Measurements from ENCODE around the gene ART5. TPM values are rescaled to one million over a fixed set of nuclear protein-coding genes. Genes with fewer than 3 reads are reported as not detected.

Gene ART5
- total RNA-seq, 2 experiments from 2014 or later = not detected

DNA sequence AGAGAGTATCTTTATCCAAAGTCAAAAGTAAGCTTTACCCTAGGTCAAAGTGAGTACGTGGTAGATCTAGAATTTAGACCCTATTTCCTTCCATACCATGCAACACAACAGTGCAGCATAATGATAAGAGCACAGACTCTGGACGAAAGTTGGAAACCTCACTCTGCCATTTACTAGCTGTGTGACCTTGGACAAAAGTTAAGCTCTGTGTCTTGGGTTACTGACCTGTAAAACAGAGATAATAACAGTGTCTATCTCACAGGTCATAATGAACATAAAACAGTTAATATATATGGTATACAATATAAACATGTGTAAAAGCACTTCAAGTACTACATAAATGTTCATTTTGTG is 43.0 kb upstream of the ART5 start:
- peaks cover 90% of the 10 kb centered on the region for H3K36me3 ChIP-seq (ENCODE audit: insufficient read depth, low read length)
- ChIA-PET CTCF (ENCODE audit: unreplicated experiment) (no interaction called here), POLR2A (interaction anchor here (0.8 kb wide), 1 partner anchor 10 kb away, joined by 4 read pairs; no protein-coding TSS in a partner anchor)
- intact Hi-C loops (cut with micrococcal nuclease; ENCODE audit: unreplicated experiment) = loop anchor here (5.0 kb wide), 1 partner anchor 33 kb away; no protein-coding TSS in a partner anchor
- H3K4me2 ChIP-seq (ENCODE audit: low read length) = no peak overlapping the region
- H4K20me1 ChIP-seq (ENCODE audit: insufficient read depth, low read length) = no peaks in the 10 kb centered on the region
- H3K27ac ChIP-seq (ENCODE audit: low read depth, low read length, poor library complexity, severe bottlenecking) = no peak overlapping the region
- H2AFZ ChIP-seq (ENCODE audit: low read length) = no peak overlapping the region
- no peaks in the 10 kb centered on the region for H3K9me2 ChIP-seq (ENCODE audit: insufficient read depth, low read length)
- H3K4me1 ChIP-seq (ENCODE audit: insufficient read depth, low read length, poor library complexity, severe bottlenecking) = no peaks in the 10 kb centered on the region
- H3K4me3 ChIP-seq (ENCODE audit: low read depth, low read length, poor library complexity, severe bottlenecking) = no peak overlapping the region
- no TSS peak for BruUV-seq (replicated peaks)
- no peaks in the 10 kb centered on the region for H3K9me3 ChIP-seq (ENCODE audit: low read length)
- DNase-seq (ENCODE audit: low spot score) = no peak
- no peak for TF ChIP-seq EZH2phosphoT487 (IDR thresholded peaks at IDR 0.05; ENCODE audit: borderline replicate concordance, low read depth, low read length)
- TF ChIP-seq, protein P1, sequence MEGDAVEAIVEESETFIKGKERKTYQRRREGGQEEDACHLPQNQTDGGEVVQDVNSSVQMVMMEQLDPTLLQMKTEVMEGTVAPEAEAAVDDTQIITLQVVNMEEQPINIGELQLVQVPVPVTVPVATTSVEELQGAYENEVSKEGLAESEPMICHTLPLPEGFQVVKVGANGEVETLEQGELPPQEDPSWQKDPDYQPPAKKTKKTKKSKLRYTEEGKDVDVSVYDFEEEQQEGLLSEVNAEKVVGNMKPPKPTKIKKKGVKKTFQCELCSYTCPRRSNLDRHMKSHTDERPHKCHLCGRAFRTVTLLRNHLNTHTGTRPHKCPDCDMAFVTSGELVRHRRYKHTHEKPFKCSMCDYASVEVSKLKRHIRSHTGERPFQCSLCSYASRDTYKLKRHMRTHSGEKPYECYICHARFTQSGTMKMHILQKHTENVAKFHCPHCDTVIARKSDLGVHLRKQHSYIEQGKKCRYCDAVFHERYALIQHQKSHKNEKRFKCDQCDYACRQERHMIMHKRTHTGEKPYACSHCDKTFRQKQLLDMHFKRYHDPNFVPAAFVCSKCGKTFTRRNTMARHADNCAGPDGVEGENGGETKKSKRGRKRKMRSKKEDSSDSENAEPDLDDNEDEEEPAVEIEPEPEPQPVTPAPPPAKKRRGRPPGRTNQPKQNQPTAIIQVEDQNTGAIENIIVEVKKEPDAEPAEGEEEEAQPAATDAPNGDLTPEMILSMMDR (conservative IDR thresholded peaks at IDR 0.05; ENCODE audit: low read length) = no peak
- H3K79me2 ChIP-seq (ENCODE audit: insufficient read depth, low read depth, low read length) = no peaks in the 10 kb centered on the region

GRCh38 chr11:3684129-3684818 is 42.5 kb upstream of the ART5 start:
- CTCF ChIA-PET (ENCODE audit: unreplicated experiment) = no interaction called here
- DNase-seq (ENCODE audit: low spot score) = no peak
- POLR2A ChIA-PET = interaction anchor here (0.8 kb wide), 1 partner anchor 9 kb away, joined by 4 read pairs; no protein-coding TSS in a partner anchor
- Histone ChIP-seq H3K4me3 (ENCODE audit: low read depth, low read length, poor library complexity, severe bottlenecking) (no peak overlapping the region), H3K79me2 (ENCODE audit: insufficient read depth, low read depth, low read length) (no peaks in the 10 kb centered on the region), H3K27ac (ENCODE audit: low read depth, low read length, poor library complexity, severe bottlenecking) (no peak overlapping the region), H3K9me3 (ENCODE audit: low read length) (no peaks in the 10 kb centered on the region), H3K4me2 (ENCODE audit: low read length) (no peak overlapping the region), H3K36me3 (ENCODE audit: insufficient read depth, low read length) (peaks cover 91% of the 10 kb centered on the region), H2AFZ (ENCODE audit: low read length) (no peak overlapping the region), H4K20me1 (ENCODE audit: insufficient read depth, low read length) (no peaks in the 10 kb centered on the region), H3K9me2 (ENCODE audit: insufficient read depth, low read length) (no peaks in the 10 kb centered on the region), H3K4me1 (ENCODE audit: insufficient read depth, low read length, poor library complexity, severe bottlenecking) (no peaks in the 10 kb centered on the region)
- intact Hi-C loops (cut with micrococcal nuclease; ENCODE audit: unreplicated experiment) = loop anchor here (5.0 kb wide), 1 partner anchor 33 kb away; no protein-coding TSS in a partner anchor
- TSS peak; percentile 52 for BruUV-seq (replicated peaks)
- no peak for TF ChIP-seq EZH2phosphoT487 (IDR thresholded peaks at IDR 0.05; ENCODE audit: borderline replicate concordance, low read depth, low read length)
- TF ChIP-seq, protein P1 (conservative IDR thresholded peaks at IDR 0.05; ENCODE audit: low read length) = no peak

DNA sequence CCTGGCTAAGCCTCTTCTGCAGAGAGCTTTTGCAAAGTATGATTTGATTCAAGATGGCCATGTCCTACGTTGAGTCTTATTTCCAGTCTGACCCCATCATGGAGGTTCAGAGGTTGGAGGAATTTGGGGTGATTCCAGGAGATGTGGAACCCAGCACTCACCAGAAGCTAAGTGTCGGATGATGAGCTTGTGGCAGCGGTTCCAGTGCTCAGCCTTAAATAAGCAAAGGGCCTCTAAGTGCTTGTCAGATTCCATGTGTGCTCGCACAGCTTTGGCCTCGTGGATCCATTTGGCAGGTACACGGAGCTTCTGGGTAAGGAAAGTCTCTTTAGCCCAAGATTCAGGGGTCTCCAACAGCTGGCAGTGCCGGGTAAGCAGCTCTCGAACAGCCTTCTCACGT is 41.2 kb upstream of the ART5 start:
- DNase-seq (ENCODE audit: low spot score) = no peak
- intact Hi-C loops (cut with micrococcal nuclease; ENCODE audit: unreplicated experiment) = loop anchor here (5.0 kb wide), 1 partner anchor 34 kb away; no protein-coding TSS in a partner anchor
- ChIA-PET CTCF (ENCODE audit: unreplicated experiment) (interaction anchor here (0.6 kb wide), 1 partner anchor 62 kb away, joined by 3 read pairs; no protein-coding TSS in a partner anchor), POLR2A (interaction anchor here (0.6 to 1.0 kb wide), 2 partner anchors 8 to 46 kb away, joined by 5 to 14 read pairs; no protein-coding TSS in a partner anchor)
- H3K27ac ChIP-seq (ENCODE audit: low read depth, low read length, poor library complexity, severe bottlenecking) = no peak overlapping the region
- no TSS peak for BruUV-seq (replicated peaks)
- no peak for TF ChIP-seq EZH2phosphoT487 (IDR thresholded peaks at IDR 0.05; ENCODE audit: borderline replicate concordance, low read depth, low read length)
- TF ChIP-seq, protein P1 (conservative IDR thresholded peaks at IDR 0.05; ENCODE audit: low read length) = no peak
- no peaks in the 10 kb centered on the region for H4K20me1 ChIP-seq (ENCODE audit: insufficient read depth, low read length)
- H2AFZ ChIP-seq (ENCODE audit: low read length) = no peak overlapping the region
- no peak overlapping the region for H3K4me3 ChIP-seq (ENCODE audit: low read depth, low read length, poor library complexity, severe bottlenecking)
- no peaks in the 10 kb centered on the region for H3K9me2 ChIP-seq (ENCODE audit: insufficient read depth, low read length)
- H3K36me3 ChIP-seq (ENCODE audit: insufficient read depth, low read length) = peaks cover 99% of the 10 kb centered on the region
- H3K9me3 ChIP-seq (ENCODE audit: low read length) = no peaks in the 10 kb centered on the region
- H3K4me1 ChIP-seq (ENCODE audit: insufficient read depth, low read length, poor library complexity, severe bottlenecking) = no peaks in the 10 kb centered on the region
- no peaks in the 10 kb centered on the region for H3K79me2 ChIP-seq (ENCODE audit: insufficient read depth, low read depth, low read length)
- no peak overlapping the region for H3K4me2 ChIP-seq (ENCODE audit: low read length)

All from OCI-LY7 (cell line).